Measurements from ENCODE around the gene PAX1. TPM values are rescaled to one million over a fixed set of nuclear protein-coding genes. Genes with fewer than 3 reads are reported as not detected.

Gene PAX1
- total and polyA plus RNA-seq, 2 of the 8 experiments (the other 6 are each of a cell fraction or from before 2014, with no cell fraction given): not detected

DNA sequence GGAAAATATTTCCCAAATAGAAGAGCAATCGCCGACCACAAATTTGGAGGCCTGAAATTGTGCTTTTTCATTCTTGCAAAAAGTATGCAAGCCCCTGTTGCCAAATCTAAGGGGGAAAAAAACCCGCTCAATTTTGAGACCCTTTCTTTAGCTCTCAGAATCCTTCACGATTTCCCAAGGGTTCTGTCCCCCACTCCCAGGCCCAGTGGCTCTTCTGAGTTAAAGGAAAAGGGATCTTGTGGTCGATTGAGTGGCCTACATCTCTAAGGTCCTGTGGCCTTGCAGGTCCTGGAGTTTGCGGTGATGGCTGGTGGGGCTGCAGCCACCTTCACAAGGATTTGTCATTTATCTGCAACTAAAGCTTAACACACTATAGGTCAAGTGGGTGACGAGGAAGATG, 1.8 kb downstream of the PAX1 start:
- POLR2A ChIA-PET (ENCODE audit: partially characterized antibody): no interaction called here
- no peaks in the 10 kb centered on the region; a peak in 1 of 4 replicates for H3K9me3 ChIP-seq (ENCODE audit: insufficient read depth in 2 of 2, low read depth in 1 of 2, low read length in 1 of 2)
- H2BK15ac ChIP-seq (ENCODE audit: low read length): no peak overlapping the region
- H2BK20ac ChIP-seq (ENCODE audit: low read length): no peak overlapping the region
- H2AK5ac ChIP-seq (ENCODE audit: low read depth, low read length): no peak overlapping the region
- peaks cover 92 to 100% (median 98%) of the 10 kb centered on the region in 4 experiments for H3K27me3 ChIP-seq (replicated peaks in 1 of 4; ENCODE audit: control insufficient read depth in 3 of 4, extremely low read depth in 1 of 4, insufficient read depth in 3 of 4, low read length in 3 of 4)
- no peak overlapping the region for H2AFZ ChIP-seq (ENCODE audit: low read length)
- peaks cover 4% of the 10 kb centered on the region; the same call in 1 of the 2 replicates for H3K23me2 ChIP-seq (ENCODE audit: low read depth, low read length)
- H3K4me1 ChIP-seq (replicated peaks in 1 of 4; ENCODE audit: control insufficient read depth in 3 of 4, insufficient read depth in 4 of 4, low read length in 3 of 4): peaks cover 0 to 28% (median 14%) of the 10 kb centered on the region in 4 experiments; a peak in 6 of 7 replicates
- CTCF ChIA-PET (ENCODE audit: partially characterized antibody): interaction anchor here (0.6 to 3.2 kb wide), 10 partner anchors 7 to 328 kb away, joined by 3 to 12 read pairs (median 3); no protein-coding TSS in a partner anchor
- DNase-seq (ENCODE audit: low read depth in 1 of 2, low spot score in 2 of 2): no peak
- H3K4me3 ChIP-seq (ENCODE audit: extremely low read depth in 1 of 4, insufficient read depth in 2 of 4, low read depth in 3 of 4, low read length in 4 of 4): no peak overlapping the region
- peaks cover 0 to 11% (median 0%) of the 10 kb centered on the region in 4 experiments; a peak in 1 of 8 replicates for H3K36me3 ChIP-seq (ENCODE audit: control insufficient read depth in 2 of 4, insufficient read depth in 4 of 4, low read length in 3 of 4)
- H3K27ac ChIP-seq (ENCODE audit: low read depth, low read length): no peak overlapping the region
- H4K20me1 ChIP-seq (replicated peaks in 1 of 2; ENCODE audit: control insufficient read depth in 1 of 2, insufficient read depth in 2 of 2, low read length in 2 of 2): peaks cover 27 to 53% of the 10 kb centered on the region in 2 experiments
- no peak overlapping the region for H3K56ac ChIP-seq (replicated peaks; ENCODE audit: insufficient read length, low read depth, low read length)
- no peak overlapping the region for H2BK120ac ChIP-seq (replicated peaks; ENCODE audit: low read depth, low read length)
- H3K18ac ChIP-seq (ENCODE audit: extremely low read depth, low read length): peak overlapping the region; percentile 48; the same call in 1 of the 2 replicates
- no peak overlapping the region for H3K4ac ChIP-seq (replicated peaks; ENCODE audit: insufficient read length, low read depth, low read length)
- no peak overlapping the region for H2BK5ac ChIP-seq (ENCODE audit: low read depth, low read length)
- H3K79me1 ChIP-seq (ENCODE audit: low read depth, low read length): no peaks in the 10 kb centered on the region
- TF ChIP-seq BACH1 (IDR thresholded peaks at IDR 0.05; ENCODE audit: low read length): no peak
- no peak for TF ChIP-seq HDAC6 (IDR thresholded peaks at IDR 0.05; ENCODE audit: low read depth, low read length)
- TF ChIP-seq TBP (IDR thresholded peaks at IDR 0.05; ENCODE audit: low read depth, low read length): no peak
- 0 out of 2 replicates have a peak, but pooled peaks have one; percentile 43 for TF ChIP-seq CBX8 (IDR thresholded peaks at IDR 0.05; ENCODE audit: borderline replicate concordance, low read depth, low read length)
- TF ChIP-seq NRF1 (IDR thresholded peaks at IDR 0.05; ENCODE audit: low read depth, low read length): no peak
- TF ChIP-seq SUZ12 (IDR thresholded peaks at IDR 0.05; ENCODE audit: low read length): 0 out of 2 replicates have a peak, but pooled peaks have one; percentile 8
- no peak for TF ChIP-seq JUND (IDR thresholded peaks at IDR 0.05; ENCODE audit: low read length)
- TF ChIP-seq CBX5 (IDR thresholded peaks at IDR 0.05; ENCODE audit: low read depth, low read length): no peak
- TF ChIP-seq HDAC2 (IDR thresholded peaks at IDR 0.05; ENCODE audit: borderline replicate concordance in 1 of 2, low read depth in 2 of 2, low read length in 2 of 2): no peak
- no peak for TF ChIP-seq CHD2 (IDR thresholded peaks at IDR 0.05; ENCODE audit: low read length)
- no peak for TF ChIP-seq ASH2L (IDR thresholded peaks at IDR 0.05; ENCODE audit: low read length)
- no peak for TF ChIP-seq GABPA (IDR thresholded peaks at IDR 0.05; ENCODE audit: borderline replicate concordance, insufficient read depth, low read length)
- no peaks in the 10 kb centered on the region for H3K79me2 ChIP-seq (ENCODE audit: control insufficient read depth in 1 of 2, insufficient read depth in 2 of 2, low read length in 2 of 2)
- no peak overlapping the region; a peak in 1 of 4 replicates for H3K4me2 ChIP-seq (ENCODE audit: insufficient read depth in 1 of 2, low read depth in 2 of 2, low read length in 2 of 2)
- H3K14ac ChIP-seq (ENCODE audit: insufficient read length): no peak overlapping the region
- no peak overlapping the region for H3K23ac ChIP-seq (ENCODE audit: insufficient read length)
- no peak overlapping the region for H4K91ac ChIP-seq (replicated peaks; ENCODE audit: insufficient read length, low read length)
- no peak for FAIRE-seq
- WGBS, 2 experiments (ENCODE audit: extremely low coverage in 1 of 2, insufficient coverage in 1 of 2, insufficient read length in 1 of 2, insufficient replicate concordance in 2 of 2, low coverage in 1 of 2, low lambda C conversion rate in 2 of 2, missing lambda C conversion rate in 1 of 2): 20% methylated on average over 7 of the region's 7 CpGs; no CpG with 5 or more reads in 1 of the 2 experiments
- no peak overlapping the region for H4K5ac ChIP-seq (ENCODE audit: insufficient read length, low read depth, low read length)
- no peak overlapping the region for H4K8ac ChIP-seq (ENCODE audit: extremely low read depth, insufficient read depth, low read length)
- 0 out of 2 replicates have a peak overlapping the region, but pooled peaks have one; percentile 20 for H2BK12ac ChIP-seq (ENCODE audit: low read depth, low read length)
- no peak overlapping the region for H3K9ac ChIP-seq (replicated peaks in 1 of 4; ENCODE audit: extremely low read depth in 1 of 4, low read depth in 3 of 4, low read length in 3 of 4)
